Stomach (tissue), 19 donors: ENCODE measurements around the gene GATA6. TPM values are rescaled to one million over a fixed set of nuclear protein-coding genes. Genes with fewer than 3 reads are reported as not detected.

Experiments
- DNase-seq, 2 donors: peaks; one replicate each; pipeline versions ENCODE4 v3.0.0 to v3.0.0-alpha.2; 2013 to 2019
- H3K27ac ChIP-seq, 5 donors: fragments of 200-600 bp in 4 of 5; sonication (generic) in 4 of 5; one replicate each; pipeline ENCODE4 v1.5.1; 2013 to 2019; ENCODE audit warnings: mild to moderate bottlenecking in 1 of 5, moderate library complexity in 1 of 5
- H3K27me3 ChIP-seq, 3 donors: fragments of 200-600 bp; sonication (generic); one replicate each; pipeline ENCODE4 v1.5.1; 2017 to 2019; ENCODE audit warnings: mixed run types in 1 of 3
- H3K36me3 ChIP-seq, 4 donors: fragments of 200-600 bp; sonication (generic); 1 replicate in 3 of 4; 2 replicates in 1 of 4; pipeline ENCODE4 v1.5.1; 2016 to 2019
- H3K4me1 ChIP-seq, 4 donors: fragments of 200-600 bp; sonication (generic); one replicate each; pipeline ENCODE4 v1.5.1; 2016 to 2019
- H3K4me3 ChIP-seq, 4 donors: fragments of 200-600 bp; sonication (generic) in 3 of 4; one replicate each; pipeline ENCODE4 v1.5.1; 2016 to 2019; ENCODE audit warnings: mild to moderate bottlenecking in 1 of 4
- H3K9me3 ChIP-seq, 4 donors: fragments of 200-600 bp; sonication (generic); one replicate each; pipeline ENCODE4 v1.5.1; 2016 to 2019
- EP300 ChIP-seq: sonication (generic); formaldehyde crosslinking; IDR thresholded peaks from one replicate; pipeline ENCODE4 v1.6.1; 2017; ENCODE audit warnings: antibody characterized with exemption
- POLR2A ChIP-seq, 4 donors: fragments of 450-650 bp; IDR thresholded peaks; one replicate each; pipeline ENCODE4 v1.6.1; 2016; ENCODE audit warnings: antibody characterized with exemption in 4 of 4, control low read depth in 2 of 4, mild to moderate bottlenecking in 1 of 4, moderate library complexity in 1 of 4
- POLR2AphosphoS5 ChIP-seq, 3 donors: sonication (generic); formaldehyde crosslinking; IDR thresholded peaks; one replicate each; pipeline ENCODE4 v1.6.1; 2016; ENCODE audit warnings: antibody characterized with exemption in 3 of 3
- WGBS, 5 donors: extraction: QIAGEN DNeasy Blood & Tissue Kit in 3 of 5; methylation state at CpG; one replicate each; pipeline versions ENCODE4 v1.1.5 to v1.1.7; 2013 to 2018; 5-methylcytosine and 5-hydroxymethylcytosine counted together
- intact Hi-C: fragments of 100-400 bp; cut with DNase I; formaldehyde crosslinking; loops from one replicate; pipeline ENCODE4 v1.15.1; 2023; ENCODE audit warnings: low total_unique reads
- long read RNA-seq, 10 donors: transcript quantifications; one replicate each; lab custom pipeline, GENCODE V29; 2026
- polyA plus RNA-seq, 3 donors: library from polyadenylated mRNA; stranded (reverse); fragments of 200-250 nt; gene quantifications; one replicate each; pipeline ENCODE4 v1.2.3, GENCODE V29; 2013
- total RNA-seq, 5 donors: library from RNA; depleted of rRNA; stranded (reverse); fragments of >200 nt; gene quantifications; one replicate each; pipeline versions ENCODE4 v1.1.0 to v1.2.3, GENCODE V29; 2014 to 2016
- TF ChIP-seq, protein P1 (sequence below), 7 experiments: fragments of 450-650 bp in 4 of 7; fragments of 200-600 bp in 3 of 7; sonication (generic) in 3 of 7; IDR thresholded peaks; one replicate each; pipeline ENCODE4 v1.5.1; 2016 to 2019; ENCODE audit warnings: antibody characterized with exemption in 7 of 7, control low read depth in 2 of 7, mild to moderate bottlenecking in 1 of 7
- donor health status: healthy with polysubstance abuse.
- donor health status: Bipolar disorder and iron deficiency.
- donor health status: healthy.

Gene GATA6
- total RNA-seq (100 to 1,000 TPM in 3 of 5 donors, 10 to 100 TPM in 2; 71.5 to 194 (median 180) TPM), polyA plus RNA-seq (10 to 100 TPM; 11.9 to 37.9 (median 31.1) TPM)
- long read RNA-seq, donor 1, transcript GATA6-201 (7 exons, 3,770 nt): major isoform, 6 of 42 reads
- long read RNA-seq, donor 1, partial matches to known transcripts: 34 of 42 reads
- long read RNA-seq, donor 1, other reads (novel, unspliced or antisense): 0 of 42 reads
- long read RNA-seq, donor 2, transcript GATA6-201 (7 exons, 3,770 nt): major isoform, 10 of 32 reads
- long read RNA-seq, donor 2, partial matches to known transcripts: 19 of 32 reads
- long read RNA-seq, donor 2, other reads (novel, unspliced or antisense): 0 of 32 reads
- long read RNA-seq, donor 3, transcript GATA6-201 (7 exons, 3,770 nt): major isoform, 26 of 88 reads
- long read RNA-seq, donor 3, transcript GATA6-202 (6 exons, 2,057 nt): minor isoform, 5 of 88 reads
- long read RNA-seq, donor 3, partial matches to known transcripts: 57 of 88 reads
- long read RNA-seq, donor 3, other reads (novel, unspliced or antisense): 0 of 88 reads
- long read RNA-seq, donor 4, partial matches to known transcripts: 0 of 2 reads
- long read RNA-seq, donor 4, other reads (novel, unspliced or antisense): 0 of 2 reads
- long read RNA-seq, donor 5, transcript GATA6-201 (7 exons, 3,770 nt): major isoform, 31 of 84 reads
- long read RNA-seq, donor 5, partial matches to known transcripts: 50 of 84 reads
- long read RNA-seq, donor 5, other reads (novel, unspliced or antisense): 0 of 84 reads
- long read RNA-seq, donor 6, transcript GATA6-202 (6 exons, 2,057 nt): minor isoform, 7 of 160 reads
- long read RNA-seq, donor 6, transcript GATA6-201 (7 exons, 3,770 nt): major isoform, 41 of 160 reads
- long read RNA-seq, donor 6, partial matches to known transcripts: 112 of 160 reads
- long read RNA-seq, donor 6, other reads (novel, unspliced or antisense): 0 of 160 reads
- long read RNA-seq, donor 7, transcript GATA6-201 (7 exons, 3,770 nt): major isoform, 20 of 55 reads
- long read RNA-seq, donor 7, partial matches to known transcripts: 33 of 55 reads
- long read RNA-seq, donor 7, other reads (novel, unspliced or antisense): 0 of 55 reads
- long read RNA-seq, donor 8, transcript GATA6-201 (7 exons, 3,770 nt): major isoform, 46 of 94 reads
- long read RNA-seq, donor 8, partial matches to known transcripts: 44 of 94 reads
- long read RNA-seq, donor 8, other reads (novel, unspliced or antisense): 0 of 94 reads
- long read RNA-seq, donor 9, transcript GATA6-201 (7 exons, 3,770 nt): major isoform, 8 of 32 reads
- long read RNA-seq, donor 9, partial matches to known transcripts: 24 of 32 reads
- long read RNA-seq, donor 9, other reads (novel, unspliced or antisense): 0 of 32 reads
- long read RNA-seq, donor 10, transcript GATA6-201 (7 exons, 3,770 nt): major isoform, 7 of 13 reads
- long read RNA-seq, donor 10, partial matches to known transcripts: 5 of 13 reads
- long read RNA-seq, donor 10, other reads (novel, unspliced or antisense): 0 of 13 reads

- 1 to 3% (median 1%) methylated on average over 69 to 87 of the region's 87 CpGs for WGBS, 5 donors
- Histone ChIP-seq H3K27me3 (peaks cover 8 to 99% (median 79%) of the 10 kb centered on the region in 3 donors), H3K36me3 (peaks cover 7 to 24% (median 14%) of the 10 kb centered on the region in 4 donors), H3K4me3 (peak within 1 kb of the TSS; percentile 67 to 89 (median 80)), H3K4me1 (peaks cover 8 to 49% (median 45%) of the 10 kb centered on the region in 4 donors), H3K27ac (peak within 1 kb of the TSS; percentile 90 to 97 (median 95)), H3K9me3 (no peaks in the 10 kb centered on the region)
- TF ChIP-seq POLR2A (IDR thresholded peaks at IDR 0.05) (peak in 2 of 4 donors; percentile 56 to 92), POLR2AphosphoS5 (IDR thresholded peaks at IDR 0.05) (peak; percentile 47 to 94 (median 84)), EP300 (no peak)
- TF ChIP-seq, protein P1, sequence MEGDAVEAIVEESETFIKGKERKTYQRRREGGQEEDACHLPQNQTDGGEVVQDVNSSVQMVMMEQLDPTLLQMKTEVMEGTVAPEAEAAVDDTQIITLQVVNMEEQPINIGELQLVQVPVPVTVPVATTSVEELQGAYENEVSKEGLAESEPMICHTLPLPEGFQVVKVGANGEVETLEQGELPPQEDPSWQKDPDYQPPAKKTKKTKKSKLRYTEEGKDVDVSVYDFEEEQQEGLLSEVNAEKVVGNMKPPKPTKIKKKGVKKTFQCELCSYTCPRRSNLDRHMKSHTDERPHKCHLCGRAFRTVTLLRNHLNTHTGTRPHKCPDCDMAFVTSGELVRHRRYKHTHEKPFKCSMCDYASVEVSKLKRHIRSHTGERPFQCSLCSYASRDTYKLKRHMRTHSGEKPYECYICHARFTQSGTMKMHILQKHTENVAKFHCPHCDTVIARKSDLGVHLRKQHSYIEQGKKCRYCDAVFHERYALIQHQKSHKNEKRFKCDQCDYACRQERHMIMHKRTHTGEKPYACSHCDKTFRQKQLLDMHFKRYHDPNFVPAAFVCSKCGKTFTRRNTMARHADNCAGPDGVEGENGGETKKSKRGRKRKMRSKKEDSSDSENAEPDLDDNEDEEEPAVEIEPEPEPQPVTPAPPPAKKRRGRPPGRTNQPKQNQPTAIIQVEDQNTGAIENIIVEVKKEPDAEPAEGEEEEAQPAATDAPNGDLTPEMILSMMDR (IDR thresholded peaks at IDR 0.05): peak in 3 of 7 experiments; percentile 23 to 53 (median 46)
- peak; percentile 95 to 97 for DNase-seq
- intact Hi-C loops: no loop called here
Measured at GRCh38 chr18:22169011-22169888, at the start of gene GATA6. Gene GATA6 (plus strand): TSS chr18:22169589. CDS start chr18:22171145, 1,556 bp downstream.

DNA sequence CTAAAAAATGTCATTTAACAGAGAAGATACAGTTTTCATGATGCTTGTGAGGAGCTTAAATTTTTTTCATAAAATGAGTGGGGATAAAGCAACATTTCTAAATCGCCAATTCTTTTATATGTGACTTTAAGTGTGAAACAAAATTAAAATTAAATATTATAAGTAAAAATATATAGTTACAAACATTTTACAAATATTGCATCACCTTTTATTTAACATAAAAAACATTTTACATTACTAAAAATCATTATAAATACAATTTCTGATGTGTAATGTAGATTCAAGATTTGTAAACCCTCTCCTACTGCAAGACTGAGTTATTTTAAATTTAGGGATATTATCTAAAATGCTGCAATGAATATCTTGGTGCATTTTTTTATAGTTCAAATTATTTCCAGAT lies 44.4 kb upstream of the GATA6 start:
- H3K27ac ChIP-seq: no peak overlapping the region
- WGBS, 5 donors: 88 to 100% (median 95%) methylated on average over 1 of the region's 1 CpG

DNA sequence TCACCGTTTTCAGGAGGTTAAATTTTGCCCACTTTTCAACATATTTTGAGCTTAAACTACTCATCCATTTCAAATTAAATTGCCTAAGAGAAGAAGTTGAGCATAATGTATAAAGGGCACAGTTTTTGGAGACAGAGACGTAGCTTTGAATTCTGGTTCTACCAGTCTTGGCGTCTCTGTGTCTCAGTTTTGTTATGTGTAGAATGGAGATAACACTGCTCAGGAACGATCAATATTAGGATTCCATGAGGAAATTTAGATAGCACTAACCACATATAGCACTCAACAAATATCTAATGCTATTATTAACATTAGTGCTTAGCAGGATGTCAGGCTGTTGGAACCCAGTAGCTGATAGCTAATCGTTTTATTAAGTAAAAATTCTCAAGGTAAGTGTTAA lies 40.4 kb upstream of the GATA6 start:
- peak in 2 of 3 donors; percentile 65 to 87 for TF ChIP-seq POLR2AphosphoS5 (IDR thresholded peaks at IDR 0.05)
- TF ChIP-seq, protein P1 (IDR thresholded peaks at IDR 0.05): no peak
- H3K4me1 ChIP-seq: peaks cover 8 to 44% (median 15%) of the 10 kb centered on the region in 4 donors
- H3K36me3 ChIP-seq: no peaks in the 10 kb centered on the region
- no peaks in the 10 kb centered on the region for H3K27me3 ChIP-seq
- no peak overlapping the region for H3K4me3 ChIP-seq
- H3K9me3 ChIP-seq: no peaks in the 10 kb centered on the region
- WGBS, 5 donors: 25 to 61% (median 39%) methylated on average over 5 of the region's 5 CpGs
- intact Hi-C loops: no loop called here
- peak overlapping the region; percentile 75 to 90 (median 78) for H3K27ac ChIP-seq
- DNase-seq: peak in 1 of 2 donors; percentile 66

More for the DNA sequence above, 44.4 kb upstream of the GATA6 start:
- peaks cover 0 to 8% (median 0%) of the 10 kb centered on the region in 4 donors for H3K9me3 ChIP-seq
- H3K4me1 ChIP-seq: peaks cover 8 to 26% (median 9%) of the 10 kb centered on the region in 4 donors
- no peak for DNase-seq
- no peaks in the 10 kb centered on the region for H3K36me3 ChIP-seq
- no peak overlapping the region for H3K4me3 ChIP-seq
- intact Hi-C loops: no loop called here
- H3K27me3 ChIP-seq: no peaks in the 10 kb centered on the region
- TF ChIP-seq POLR2AphosphoS5 (IDR thresholded peaks at IDR 0.05) (no peak), POLR2A (IDR thresholded peaks at IDR 0.05) (no peak), EP300 (no peak)
- TF ChIP-seq, protein P1 (IDR thresholded peaks at IDR 0.05): no peak
